Left ventricle myocardium inferior (tissue), 1 donor: ENCODE results near the gene ALKBH5. TPM values are rescaled to one million over a fixed set of nuclear protein-coding genes. Genes with fewer than 3 reads are reported as not detected.

Source experiments
- DNase-seq: peaks from one replicate; pipeline ENCODE4 v3.0.0-alpha.2; 2020
- H3K27ac ChIP-seq: fragments of 200-600 bp; replicated peaks from 2 replicates; pipeline ENCODE4 v1.8.0; 2021
- H3K27me3 ChIP-seq: fragments of 200-600 bp; 2 replicates; pipeline ENCODE4 v1.8.0; 2021; ENCODE audit warnings: low read depth
- H3K36me3 ChIP-seq: fragments of 200-600 bp; 2 replicates; pipeline ENCODE4 v1.8.0; 2021
- H3K4me1 ChIP-seq: fragments of 200-600 bp; 2 replicates; pipeline ENCODE4 v1.8.0; 2021
- H3K4me3 ChIP-seq: fragments of 200-600 bp; 2 replicates; pipeline ENCODE4 v1.8.0; 2021; ENCODE audit warnings: mild to moderate bottlenecking, moderate library complexity
- H3K9me3 ChIP-seq: fragments of 200-600 bp; replicated peaks from 2 replicates; pipeline ENCODE4 v1.8.0; 2021
- CTCF ChIP-seq: fragments of 200-600 bp; IDR thresholded peaks from 2 replicates; pipeline ENCODE4 v1.8.0; 2021; ENCODE audit warnings: antibody characterized with exemption, mild to moderate bottlenecking, borderline replicate concordance
- intact Hi-C: fragments of 100-400 bp; cut with micrococcal nuclease; formaldehyde crosslinking; loops from one replicate; pipeline ENCODE4 v1.11.0; 2022
- total RNA-seq: library from RNA; stranded (reverse); fragmentation: NEBNext Ultra II Directional; extraction: Animal tissue kit (Norgen Biotek cat#: 25700); gene quantifications from one replicate; pipeline ENCODE4 v1.2.1, GENCODE V29; 2021
- donor health status: DM: no; HTN: yes; CAD: no; lungs with severe emphysema.

The ALKBH5 gene
- total RNA-seq, 1 donor from 2014 or later, result 179 TPM

GRCh38 chr17:18186627-18186982 is 3.0 kb downstream of the ALKBH5 start:
- H3K4me3 ChIP-seq, result peak overlapping the region; percentile 94
- no peak for TF ChIP-seq CTCF
- DNase-seq, result no peak
- H3K9me3 ChIP-seq, result no peaks in the 10 kb centered on the region
- peak overlapping the region; percentile 100 for H3K27ac ChIP-seq
- intact Hi-C loops, result no loop called here
- no peaks in the 10 kb centered on the region for H3K27me3 ChIP-seq
- peaks cover 93% of the 10 kb centered on the region for H3K4me1 ChIP-seq
- H3K36me3 ChIP-seq, result no peaks in the 10 kb centered on the region

GRCh38 chr17:18187226-18187625 is 3.6 kb downstream of the ALKBH5 start:
- Histone ChIP-seq H3K9me3 (no peaks in the 10 kb centered on the region), H3K36me3 (no peaks in the 10 kb centered on the region), H3K4me1 (peaks cover 93% of the 10 kb centered on the region), H3K4me3 (peak overlapping the region; percentile 94), H3K27me3 (no peaks in the 10 kb centered on the region), H3K27ac (peak overlapping the region; percentile 100)
- no peak for DNase-seq
- intact Hi-C loops, result no loop called here
- TF ChIP-seq CTCF, result no peak

- Histone ChIP-seq H3K27me3 (no peaks in the 10 kb centered on the region), H3K9me3 (no peaks in the 10 kb centered on the region), H3K36me3 (no peaks in the 10 kb centered on the region), H3K4me3 (peak overlapping the region; percentile 94), H3K27ac (peak overlapping the region; percentile 100), H3K4me1 (peaks cover 94% of the 10 kb centered on the region)
- no peak for TF ChIP-seq CTCF
- peak; percentile 29 for DNase-seq
- intact Hi-C loops, result no loop called here
Observed at GRCh38 chr17:18187821-18188761, 4.5 kb downstream of the ALKBH5 start.

DNA sequence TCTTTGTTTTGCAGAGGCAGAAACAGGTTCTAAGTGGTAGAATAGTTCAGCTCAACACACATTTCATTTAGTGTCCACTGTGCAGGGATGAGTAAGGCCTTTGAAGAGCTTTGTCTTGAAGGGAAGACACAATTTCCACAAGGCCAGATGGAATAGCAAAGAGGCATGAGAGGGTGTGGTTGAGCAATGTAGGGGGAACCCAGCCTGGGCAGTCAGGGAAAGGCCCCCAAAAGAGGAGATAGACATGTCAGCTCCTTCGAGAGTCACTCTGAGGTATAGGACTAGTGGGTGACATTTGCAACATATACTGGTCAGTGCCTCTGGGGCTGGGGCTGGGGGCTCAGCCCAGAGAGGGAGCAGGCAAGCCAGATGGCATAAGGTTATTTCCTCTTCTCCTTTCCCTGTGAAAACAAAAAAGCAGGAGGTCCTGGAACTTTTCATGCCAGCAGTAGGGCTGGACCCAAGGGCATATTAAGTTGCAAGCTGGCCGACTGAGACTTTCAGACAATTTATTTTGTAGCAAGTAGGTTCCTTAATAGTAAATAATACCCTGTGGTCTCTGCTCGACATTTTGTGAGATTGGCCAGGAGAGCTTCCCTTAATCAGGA is 7.1 kb downstream of the ALKBH5 start:
- H3K36me3 ChIP-seq, result peaks cover 12% of the 10 kb centered on the region
- intact Hi-C loops, result no loop called here
- peak overlapping the region; percentile 74 for H3K27ac ChIP-seq
- no peaks in the 10 kb centered on the region for H3K9me3 ChIP-seq
- H3K4me1 ChIP-seq, result peaks cover 100% of the 10 kb centered on the region
- H3K27me3 ChIP-seq, result no peaks in the 10 kb centered on the region
- H3K4me3 ChIP-seq, result peak overlapping the region; percentile 36
- TF ChIP-seq CTCF, result no peak
- DNase-seq, result no peak

GRCh38 chr17:18191236-18191667 is 7.6 kb downstream of the ALKBH5 start:
- Histone ChIP-seq H3K9me3 (no peaks in the 10 kb centered on the region), H3K36me3 (peaks cover 18% of the 10 kb centered on the region), H3K27me3 (no peaks in the 10 kb centered on the region), H3K4me3 (peak overlapping the region; percentile 36), H3K27ac (peak overlapping the region; percentile 74), H3K4me1 (peaks cover 99% of the 10 kb centered on the region)
- no peak for TF ChIP-seq CTCF
- intact Hi-C loops, result no loop called here
- DNase-seq, result peak; percentile 24
